ENCODE results near the gene PTPN6.

DNA sequence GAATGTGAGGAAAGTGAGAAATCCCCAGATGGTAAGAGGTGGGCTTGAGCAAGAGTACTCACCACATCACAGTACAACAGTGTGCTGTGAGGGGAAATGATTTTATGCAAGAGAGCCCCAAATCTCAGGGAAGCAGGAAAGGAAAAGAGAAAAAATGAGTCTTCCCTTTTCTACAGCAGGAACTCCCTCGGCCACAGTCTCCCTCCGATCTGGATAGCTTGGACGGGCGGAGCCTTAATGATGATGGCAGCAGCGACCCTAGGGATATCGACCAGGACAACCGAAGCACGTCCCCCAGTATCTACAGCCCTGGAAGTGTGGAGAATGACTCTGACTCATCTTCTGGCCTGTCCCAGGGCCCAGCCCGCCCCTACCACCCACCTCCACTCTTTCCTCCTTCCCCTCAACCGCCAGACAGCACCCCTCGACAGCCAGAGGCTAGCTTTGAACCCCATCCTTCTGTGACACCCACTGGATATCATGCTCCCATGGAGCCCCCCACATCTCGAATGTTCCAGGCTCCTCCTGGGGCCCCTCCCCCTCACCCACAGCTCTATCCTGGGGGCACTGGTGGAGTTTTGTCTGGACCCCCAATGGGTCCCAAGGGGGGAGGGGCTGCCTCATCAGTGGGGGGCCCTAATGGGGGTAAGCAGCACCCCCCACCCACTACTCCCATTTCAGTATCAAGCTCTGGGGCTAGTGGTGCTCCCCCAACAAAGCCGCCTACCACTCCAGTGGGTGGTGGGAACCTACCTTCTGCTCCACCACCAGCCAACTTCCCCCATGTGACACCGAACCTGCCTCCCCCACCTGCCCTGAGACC, 15.6 kb upstream of the PTPN6 start:
- no peak for TF ChIP-seq CTCF (IDR thresholded peaks at IDR 0.05; ENCODE audit: insufficient read depth, low read length)
- TF ChIP-seq, protein P1, sequence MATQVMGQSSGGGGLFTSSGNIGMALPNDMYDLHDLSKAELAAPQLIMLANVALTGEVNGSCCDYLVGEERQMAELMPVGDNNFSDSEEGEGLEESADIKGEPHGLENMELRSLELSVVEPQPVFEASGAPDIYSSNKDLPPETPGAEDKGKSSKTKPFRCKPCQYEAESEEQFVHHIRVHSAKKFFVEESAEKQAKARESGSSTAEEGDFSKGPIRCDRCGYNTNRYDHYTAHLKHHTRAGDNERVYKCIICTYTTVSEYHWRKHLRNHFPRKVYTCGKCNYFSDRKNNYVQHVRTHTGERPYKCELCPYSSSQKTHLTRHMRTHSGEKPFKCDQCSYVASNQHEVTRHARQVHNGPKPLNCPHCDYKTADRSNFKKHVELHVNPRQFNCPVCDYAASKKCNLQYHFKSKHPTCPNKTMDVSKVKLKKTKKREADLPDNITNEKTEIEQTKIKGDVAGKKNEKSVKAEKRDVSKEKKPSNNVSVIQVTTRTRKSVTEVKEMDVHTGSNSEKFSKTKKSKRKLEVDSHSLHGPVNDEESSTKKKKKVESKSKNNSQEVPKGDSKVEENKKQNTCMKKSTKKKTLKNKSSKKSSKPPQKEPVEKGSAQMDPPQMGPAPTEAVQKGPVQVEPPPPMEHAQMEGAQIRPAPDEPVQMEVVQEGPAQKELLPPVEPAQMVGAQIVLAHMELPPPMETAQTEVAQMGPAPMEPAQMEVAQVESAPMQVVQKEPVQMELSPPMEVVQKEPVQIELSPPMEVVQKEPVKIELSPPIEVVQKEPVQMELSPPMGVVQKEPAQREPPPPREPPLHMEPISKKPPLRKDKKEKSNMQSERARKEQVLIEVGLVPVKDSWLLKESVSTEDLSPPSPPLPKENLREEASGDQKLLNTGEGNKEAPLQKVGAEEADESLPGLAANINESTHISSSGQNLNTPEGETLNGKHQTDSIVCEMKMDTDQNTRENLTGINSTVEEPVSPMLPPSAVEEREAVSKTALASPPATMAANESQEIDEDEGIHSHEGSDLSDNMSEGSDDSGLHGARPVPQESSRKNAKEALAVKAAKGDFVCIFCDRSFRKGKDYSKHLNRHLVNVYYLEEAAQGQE (IDR thresholded peaks at IDR 0.05; ENCODE audit: insufficient replicate concordance, low read depth) = no peak
- no peak for TF ChIP-seq POLR2AphosphoS5 (IDR thresholded peaks at IDR 0.05; ENCODE audit: low read depth)
